Heart right ventricle (tissue), 16 donors: ENCODE measurements around the gene TRIM9. TPM values are rescaled to one million over a fixed set of nuclear protein-coding genes. Genes with fewer than 3 reads are reported as not detected.

ENCODE experiments used
- ATAC-seq, 8 donors: fragments of 200-7000 bp; cut with Tn5 transposase; one replicate each; pipeline ENCODE4 v1.9.1; 2020; ENCODE audit warnings: mild to moderate bottlenecking in 8 of 8, moderate library complexity in 8 of 8, moderate number of reproducible peaks in 1 of 8
- DNase-seq, 2 donors: peaks; one replicate each; pipeline ENCODE4 v3.0.0-alpha.2; 2020
- H3K27ac ChIP-seq, 10 donors: fragments of 200-600 bp; sonication (generic) in 2 of 10; one replicate each; pipeline versions ENCODE4 v1.5.0 to v1.8.0; 2020 to 2022; ENCODE audit warnings: mild to moderate bottlenecking in 3 of 10
- H3K27me3 ChIP-seq, 7 donors: fragments of 200-600 bp; one replicate each; pipeline ENCODE4 v1.8.0; 2021 to 2022; ENCODE audit warnings: mild to moderate bottlenecking in 2 of 7
- H3K36me3 ChIP-seq, 9 donors: fragments of 200-600 bp; sonication (generic) in 1 of 9; one replicate each; pipeline versions ENCODE4 v1.5.0 to v1.8.0; 2020 to 2022; ENCODE audit warnings: mild to moderate bottlenecking in 2 of 9
- H3K4me1 ChIP-seq, 9 donors: fragments of 200-600 bp; sonication (generic) in 1 of 9; one replicate each; pipeline versions ENCODE4 v1.5.0 to v1.8.0; 2020 to 2022; ENCODE audit warnings: mild to moderate bottlenecking in 4 of 9
- H3K4me3 ChIP-seq, 10 donors: fragments of 200-600 bp; sonication (generic) in 2 of 10; one replicate each; pipeline versions ENCODE4 v1.5.0 to v1.8.0; 2020 to 2022; ENCODE audit warnings: mild to moderate bottlenecking in 7 of 10, moderate library complexity in 2 of 10
- H3K9me3 ChIP-seq, 11 donors: fragments of 200-600 bp in 10 of 11; sonication (generic) in 2 of 11; one replicate each; pipeline versions ENCODE4 v1.5.0 to v1.8.0; 2013 to 2022; ENCODE audit warnings: mild to moderate bottlenecking in 2 of 11, control low read depth in 1 of 11, moderate library complexity in 1 of 11
- CTCF ChIP-seq, 9 donors: fragments of 200-600 bp; sonication (generic) in 2 of 9; IDR thresholded peaks; one replicate each; pipeline versions ENCODE4 v1.5.0 to v1.8.0; 2021 to 2022; ENCODE audit warnings: antibody characterized with exemption in 9 of 9, mild to moderate bottlenecking in 5 of 9, moderate library complexity in 1 of 9
- WGBS, 2 donors: extraction: QIAGEN DNeasy Blood & Tissue Kit; methylation state at CpG; one replicate each; pipeline ENCODE4 v1.1.7; 2013; ENCODE audit warnings: inconsistent platforms in 1 of 2; 5-methylcytosine and 5-hydroxymethylcytosine counted together
- intact Hi-C, 10 donors: fragments of 100-400 bp; cut with DNase I; formaldehyde crosslinking; loops; one replicate each; pipeline versions ENCODE4 v1.11.1 to v1.14.2; 2022
- polyA plus RNA-seq, 2 donors: library from polyadenylated mRNA; stranded (reverse); fragments of 200-250 nt; gene quantifications; one replicate each; pipeline ENCODE4 v1.2.3, GENCODE V29; 2013
- total RNA-seq, 10 donors: library from RNA; stranded (reverse); fragmentation: NEBNext Ultra II Directional in 3 of 10; extraction: Animal tissue kit (Norgen Biotek cat#: 25700) in 3 of 10; gene quantifications; one replicate each; pipeline versions ENCODE4 v1.2.1 to v1.2.4, GENCODE V29; 2021 to 2023
- donor health status: Arrhythmogenic right ventricular cardiomyopathy.
- donor health status: ischemic (EF 13 %, LVEDD 7.1; RV severe dilation, severe dysfunction).
- donor health status: healthy with polysubstance abuse.
- donor health status: DM: no; HTN: yes; CAD: no.
- donor health status: DM: no; HTN: no; CAD: no.
- donor health status: ischemic (EF 25% LVEDD 6.9; RV normal size, moderate dysfunction).
- donor health status: ischemic (EF 25% LVEDD 5.7; RV mildly dilated, moderate dysfunction).
- donor health status: healthy.
- donor health status: DM: yes; HTN: yes; CAD: no.
- donor health status: Ischemic cardiomyopathy.
- donor health status: ischemic (EF 35%, LVEDD 5.7; RV mildly dilated, moderate dysfunction).
- donor health status: nonischemic (EF 11% LVEDD 7.7; RV severe dilation, severe dysfunction).
- donor health status: DM: yes; HTN: yes; CAD: no.
- donor health status: PGD.
- donor health status: ischemic (EF 29% LVEDD 5.4; RV normal size, mild dysfunction).
- donor health status: nonischemic (EF 23%, LVEDD 6.1; RV moderate dilation, normal function).

The TRIM9 gene
- total and polyA plus RNA-seq, 12 donors: 0.33 to 1.3 (median 0.59) TPM

GRCh38 chr14:51086044-51086443 lies 8.9 kb downstream of the TRIM9 start:
- WGBS, 2 donors: 52 to 57% methylated on average over 2 of the region's 2 CpGs
- Histone ChIP-seq H3K36me3 (no peaks in the 10 kb centered on the region), H3K4me3 (no peak overlapping the region), H3K27me3 (no peaks in the 10 kb centered on the region), H3K27ac (peak overlapping the region in 1 of 10 donors; percentile 0), H3K9me3 (no peaks in the 10 kb centered on the region), H3K4me1 (peaks cover 0 to 6% (median under 1%) of the 10 kb centered on the region in 9 donors)
- ATAC-seq (peak in 1 of 8 donors; percentile 41), DNase-seq (no peak)
- no peak for TF ChIP-seq CTCF (IDR thresholded peaks at IDR 0.05)
- intact Hi-C loops: no loop called here

GRCh38 chr14:51084962-51085361 lies 9.9 kb downstream of the TRIM9 start:
- no peaks in the 10 kb centered on the region for H3K36me3 ChIP-seq
- no peak for TF ChIP-seq CTCF (IDR thresholded peaks at IDR 0.05)
- H3K9me3 ChIP-seq: no peaks in the 10 kb centered on the region
- peaks cover 0 to 11% (median 3%) of the 10 kb centered on the region in 9 donors for H3K4me1 ChIP-seq
- no peak overlapping the region for H3K4me3 ChIP-seq
- ATAC-seq: no peak
- DNase-seq: no peak
- no peak overlapping the region for H3K27ac ChIP-seq
- 93 to 97% methylated on average over 3 of the region's 3 CpGs for WGBS, 2 donors
- intact Hi-C loops: no loop called here
- no peaks in the 10 kb centered on the region for H3K27me3 ChIP-seq

- no peaks in the 10 kb centered on the region for H3K27me3 ChIP-seq
- DNase-seq (no peak), ATAC-seq (no peak)
- TF ChIP-seq CTCF (IDR thresholded peaks at IDR 0.05): no peak
- H3K36me3 ChIP-seq: no peaks in the 10 kb centered on the region
- peaks cover 0 to 11% (median 3%) of the 10 kb centered on the region in 9 donors for H3K4me1 ChIP-seq
- intact Hi-C loops: no loop called here
- H3K4me3 ChIP-seq: no peak overlapping the region
- H3K27ac ChIP-seq: no peak overlapping the region
- no peaks in the 10 kb centered on the region for H3K9me3 ChIP-seq
Measured at GRCh38 chr14:51084507-51084906, 10.4 kb downstream of the TRIM9 start.

- H3K9me3 ChIP-seq: no peaks in the 10 kb centered on the region
- H3K27ac ChIP-seq: peak overlapping the region in 1 of 10 donors; percentile 45
- no peaks in the 10 kb centered on the region for H3K27me3 ChIP-seq
- DNase-seq (no peak), ATAC-seq (peak in 3 of 8 donors; percentile 43 to 55 (median 53))
- peaks cover 0 to 11% (median 3%) of the 10 kb centered on the region in 9 donors for H3K4me1 ChIP-seq
- WGBS, 2 donors: 78 to 82% methylated on average over 1 of the region's 1 CpG
- H3K4me3 ChIP-seq: no peak overlapping the region
- no peaks in the 10 kb centered on the region for H3K36me3 ChIP-seq
- no peak for TF ChIP-seq CTCF (IDR thresholded peaks at IDR 0.05)
- intact Hi-C loops: no loop called here
Measured at GRCh38 chr14:51082349-51082748, 12.6 kb downstream of the TRIM9 start.
